ENCODE results near the gene FBRS. TPM values are rescaled to one million over a fixed set of nuclear protein-coding genes. Genes with fewer than 3 reads are reported as not detected.

Gene FBRS
- total and polyA plus RNA-seq, 2 of the 13 experiments (the other 11 are each of a cell fraction or from before 2014, with no cell fraction given) = 13.7 to 16.2 TPM

DNA sequence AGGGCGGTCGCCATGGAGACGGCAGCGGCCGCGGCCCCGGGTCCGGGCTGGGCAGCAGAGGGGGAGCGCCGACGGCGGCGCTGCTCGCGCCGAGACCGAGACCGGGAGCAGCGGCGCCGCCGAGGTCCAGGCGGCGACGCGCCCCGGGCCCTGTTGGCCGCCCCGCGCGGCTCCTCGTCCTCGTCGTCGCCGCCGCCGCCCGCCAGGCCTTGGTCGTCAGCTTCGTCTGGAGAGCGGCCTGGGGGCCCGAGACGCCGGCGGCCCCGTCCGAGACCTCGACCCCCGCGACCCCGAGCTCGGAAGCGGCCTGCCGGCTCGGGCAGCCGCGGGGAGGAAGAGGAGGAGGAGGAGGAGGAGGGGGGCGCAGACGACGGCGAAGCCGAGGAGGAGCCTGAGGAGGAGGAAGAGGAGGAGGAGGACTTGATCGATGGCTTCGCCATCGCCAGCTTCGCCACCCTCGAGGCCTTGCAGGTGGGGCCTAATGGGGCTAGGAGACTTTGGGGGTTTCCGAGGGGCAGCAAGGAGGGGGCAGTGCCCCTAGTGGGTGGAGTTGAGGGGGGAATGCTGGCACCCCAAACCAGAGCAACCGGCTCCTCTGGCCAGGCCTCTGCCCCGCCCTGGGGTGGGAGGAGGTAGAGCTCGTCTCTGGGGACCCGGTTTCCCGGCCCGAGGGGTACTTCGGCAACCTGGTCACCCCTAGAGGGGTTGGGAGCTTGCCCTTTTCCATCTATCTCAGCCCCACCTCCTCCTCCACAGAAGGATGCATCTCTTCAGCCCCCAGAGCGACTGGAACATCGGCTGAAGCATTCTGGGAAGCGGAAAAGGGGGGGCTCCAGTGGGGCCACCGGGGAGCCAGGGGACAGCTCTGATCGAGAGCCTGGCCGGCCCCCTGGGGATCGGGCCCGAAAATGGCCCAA lies 1.5 kb downstream of the FBRS start (continued):
- no peak for TF ChIP-seq ZNF878 (CRISPR knock-in tag; IDR thresholded peaks at IDR 0.05)
- TF ChIP-seq, protein P1, sequence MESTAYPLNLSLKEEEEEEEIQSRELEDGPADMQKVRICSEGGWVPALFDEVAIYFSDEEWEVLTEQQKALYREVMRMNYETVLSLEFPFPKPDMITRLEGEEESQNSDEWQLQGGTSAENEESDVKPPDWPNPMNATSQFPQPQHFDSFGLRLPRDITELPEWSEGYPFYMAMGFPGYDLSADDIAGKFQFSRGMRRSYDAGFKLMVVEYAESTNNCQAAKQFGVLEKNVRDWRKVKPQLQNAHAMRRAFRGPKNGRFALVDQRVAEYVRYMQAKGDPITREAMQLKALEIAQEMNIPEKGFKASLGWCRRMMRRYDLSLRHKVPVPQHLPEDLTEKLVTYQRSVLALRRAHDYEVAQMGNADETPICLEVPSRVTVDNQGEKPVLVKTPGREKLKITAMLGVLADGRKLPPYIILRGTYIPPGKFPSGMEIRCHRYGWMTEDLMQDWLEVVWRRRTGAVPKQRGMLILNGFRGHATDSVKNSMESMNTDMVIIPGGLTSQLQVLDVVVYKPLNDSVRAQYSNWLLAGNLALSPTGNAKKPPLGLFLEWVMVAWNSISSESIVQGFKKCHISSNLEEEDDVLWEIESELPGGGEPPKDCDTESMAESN (CRISPR knock-in tag; conservative IDR thresholded peaks at IDR 0.05) = no peak
- TF ChIP-seq, protein P2, sequence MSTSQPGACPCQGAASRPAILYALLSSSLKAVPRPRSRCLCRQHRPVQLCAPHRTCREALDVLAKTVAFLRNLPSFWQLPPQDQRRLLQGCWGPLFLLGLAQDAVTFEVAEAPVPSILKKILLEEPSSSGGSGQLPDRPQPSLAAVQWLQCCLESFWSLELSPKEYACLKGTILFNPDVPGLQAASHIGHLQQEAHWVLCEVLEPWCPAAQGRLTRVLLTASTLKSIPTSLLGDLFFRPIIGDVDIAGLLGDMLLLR (CRISPR knock-in tag; IDR thresholded peaks at IDR 0.05) = 0 out of 2 replicates have a peak, but pooled peaks have one; percentile 24
- TF ChIP-seq ZNF549 (CRISPR knock-in tag; IDR thresholded peaks at IDR 0.05) = no peak
- 0 out of 2 replicates have a peak, but pooled peaks have one; percentile 13 for TF ChIP-seq KMT2A (CRISPR knock-in tag; IDR thresholded peaks at IDR 0.05)
- TF ChIP-seq ATF7-NPFF (CRISPR knock-in tag; IDR thresholded peaks at IDR 0.05; ENCODE audit: low read depth) = no peak
- TF ChIP-seq, protein P3, sequence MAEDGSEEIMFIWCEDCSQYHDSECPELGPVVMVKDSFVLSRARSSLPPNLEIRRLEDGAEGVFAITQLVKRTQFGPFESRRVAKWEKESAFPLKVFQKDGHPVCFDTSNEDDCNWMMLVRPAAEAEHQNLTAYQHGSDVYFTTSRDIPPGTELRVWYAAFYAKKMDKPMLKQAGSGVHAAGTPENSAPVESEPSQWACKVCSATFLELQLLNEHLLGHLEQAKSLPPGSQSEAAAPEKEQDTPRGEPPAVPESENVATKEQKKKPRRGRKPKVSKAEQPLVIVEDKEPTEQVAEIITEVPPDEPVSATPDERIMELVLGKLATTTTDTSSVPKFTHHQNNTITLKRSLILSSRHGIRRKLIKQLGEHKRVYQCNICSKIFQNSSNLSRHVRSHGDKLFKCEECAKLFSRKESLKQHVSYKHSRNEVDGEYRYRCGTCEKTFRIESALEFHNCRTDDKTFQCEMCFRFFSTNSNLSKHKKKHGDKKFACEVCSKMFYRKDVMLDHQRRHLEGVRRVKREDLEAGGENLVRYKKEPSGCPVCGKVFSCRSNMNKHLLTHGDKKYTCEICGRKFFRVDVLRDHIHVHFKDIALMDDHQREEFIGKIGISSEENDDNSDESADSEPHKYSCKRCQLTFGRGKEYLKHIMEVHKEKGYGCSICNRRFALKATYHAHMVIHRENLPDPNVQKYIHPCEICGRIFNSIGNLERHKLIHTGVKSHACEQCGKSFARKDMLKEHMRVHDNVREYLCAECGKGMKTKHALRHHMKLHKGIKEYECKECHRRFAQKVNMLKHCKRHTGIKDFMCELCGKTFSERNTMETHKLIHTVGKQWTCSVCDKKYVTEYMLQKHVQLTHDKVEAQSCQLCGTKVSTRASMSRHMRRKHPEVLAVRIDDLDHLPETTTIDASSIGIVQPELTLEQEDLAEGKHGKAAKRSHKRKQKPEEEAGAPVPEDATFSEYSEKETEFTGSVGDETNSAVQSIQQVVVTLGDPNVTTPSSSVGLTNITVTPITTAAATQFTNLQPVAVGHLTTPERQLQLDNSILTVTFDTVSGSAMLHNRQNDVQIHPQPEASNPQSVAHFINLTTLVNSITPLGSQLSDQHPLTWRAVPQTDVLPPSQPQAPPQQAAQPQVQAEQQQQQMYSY (CRISPR knock-in tag; IDR thresholded peaks at IDR 0.05) = no peak
- no peak for TF ChIP-seq MTF1 (CRISPR knock-in tag; IDR thresholded peaks at IDR 0.05)
- TF ChIP-seq, protein P4, sequence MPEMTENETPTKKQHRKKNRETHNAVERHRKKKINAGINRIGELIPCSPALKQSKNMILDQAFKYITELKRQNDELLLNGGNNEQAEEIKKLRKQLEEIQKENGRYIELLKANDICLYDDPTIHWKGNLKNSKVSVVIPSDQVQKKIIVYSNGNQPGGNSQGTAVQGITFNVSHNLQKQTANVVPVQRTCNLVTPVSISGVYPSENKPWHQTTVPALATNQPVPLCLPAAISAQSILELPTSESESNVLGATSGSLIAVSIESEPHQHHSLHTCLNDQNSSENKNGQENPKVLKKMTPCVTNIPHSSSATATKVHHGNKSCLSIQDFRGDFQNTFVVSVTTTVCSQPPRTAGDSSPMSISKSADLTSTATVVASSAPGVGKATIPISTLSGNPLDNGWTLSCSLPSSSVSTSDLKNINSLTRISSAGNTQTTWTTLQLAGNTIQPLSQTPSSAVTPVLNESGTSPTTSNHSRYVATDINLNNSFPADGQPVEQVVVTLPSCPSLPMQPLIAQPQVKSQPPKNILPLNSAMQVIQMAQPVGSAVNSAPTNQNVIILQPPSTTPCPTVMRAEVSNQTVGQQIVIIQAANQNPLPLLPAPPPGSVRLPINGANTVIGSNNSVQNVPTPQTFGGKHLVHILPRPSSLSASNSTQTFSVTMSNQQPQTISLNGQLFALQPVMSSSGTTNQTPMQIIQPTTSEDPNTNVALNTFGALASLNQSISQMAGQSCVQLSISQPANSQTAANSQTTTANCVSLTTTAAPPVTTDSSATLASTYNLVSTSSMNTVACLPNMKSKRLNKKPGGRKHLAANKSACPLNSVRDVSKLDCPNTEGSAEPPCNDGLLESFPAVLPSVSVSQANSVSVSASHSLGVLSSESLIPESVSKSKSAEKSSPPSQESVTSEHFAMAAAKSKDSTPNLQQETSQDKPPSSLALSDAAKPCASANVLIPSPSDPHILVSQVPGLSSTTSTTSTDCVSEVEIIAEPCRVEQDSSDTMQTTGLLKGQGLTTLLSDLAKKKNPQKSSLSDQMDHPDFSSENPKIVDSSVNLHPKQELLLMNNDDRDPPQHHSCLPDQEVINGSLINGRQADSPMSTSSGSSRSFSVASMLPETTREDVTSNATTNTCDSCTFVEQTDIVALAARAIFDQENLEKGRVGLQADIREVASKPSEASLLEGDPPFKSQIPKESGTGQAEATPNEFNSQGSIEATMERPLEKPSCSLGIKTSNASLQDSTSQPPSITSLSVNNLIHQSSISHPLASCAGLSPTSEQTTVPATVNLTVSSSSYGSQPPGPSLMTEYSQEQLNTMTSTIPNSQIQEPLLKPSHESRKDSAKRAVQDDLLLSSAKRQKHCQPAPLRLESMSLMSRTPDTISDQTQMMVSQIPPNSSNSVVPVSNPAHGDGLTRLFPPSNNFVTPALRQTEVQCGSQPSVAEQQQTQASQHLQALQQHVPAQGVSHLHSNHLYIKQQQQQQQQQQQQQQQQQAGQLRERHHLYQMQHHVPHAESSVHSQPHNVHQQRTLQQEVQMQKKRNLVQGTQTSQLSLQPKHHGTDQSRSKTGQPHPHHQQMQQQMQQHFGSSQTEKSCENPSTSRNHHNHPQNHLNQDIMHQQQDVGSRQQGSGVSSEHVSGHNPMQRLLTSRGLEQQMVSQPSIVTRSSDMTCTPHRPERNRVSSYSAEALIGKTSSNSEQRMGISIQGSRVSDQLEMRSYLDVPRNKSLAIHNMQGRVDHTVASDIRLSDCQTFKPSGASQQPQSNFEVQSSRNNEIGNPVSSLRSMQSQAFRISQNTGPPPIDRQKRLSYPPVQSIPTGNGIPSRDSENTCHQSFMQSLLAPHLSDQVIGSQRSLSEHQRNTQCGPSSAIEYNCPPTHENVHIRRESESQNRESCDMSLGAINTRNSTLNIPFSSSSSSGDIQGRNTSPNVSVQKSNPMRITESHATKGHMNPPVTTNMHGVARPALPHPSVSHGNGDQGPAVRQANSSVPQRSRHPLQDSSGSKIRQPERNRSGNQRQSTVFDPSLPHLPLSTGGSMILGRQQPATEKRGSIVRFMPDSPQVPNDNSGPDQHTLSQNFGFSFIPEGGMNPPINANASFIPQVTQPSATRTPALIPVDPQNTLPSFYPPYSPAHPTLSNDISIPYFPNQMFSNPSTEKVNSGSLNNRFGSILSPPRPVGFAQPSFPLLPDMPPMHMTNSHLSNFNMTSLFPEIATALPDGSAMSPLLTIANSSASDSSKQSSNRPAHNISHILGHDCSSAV (CRISPR knock-in tag; IDR thresholded peaks at IDR 0.05; ENCODE audit: borderline replicate concordance) = no peak
- TF ChIP-seq, protein P5, sequence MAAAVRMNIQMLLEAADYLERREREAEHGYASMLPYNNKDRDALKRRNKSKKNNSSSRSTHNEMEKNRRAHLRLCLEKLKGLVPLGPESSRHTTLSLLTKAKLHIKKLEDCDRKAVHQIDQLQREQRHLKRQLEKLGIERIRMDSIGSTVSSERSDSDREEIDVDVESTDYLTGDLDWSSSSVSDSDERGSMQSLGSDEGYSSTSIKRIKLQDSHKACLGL (CRISPR knock-in tag; IDR thresholded peaks at IDR 0.05) = no peak
